ENCODE results near the gene XPNPEP3.

XPNPEP3 gene

GRCh38 chr22:40890881-40891280, 33.9 kb downstream of the XPNPEP3 start:
- Histone ChIP-seq H4K20me1 (ENCODE audit: low read depth, low read length) (no peaks in the 10 kb centered on the region), H3K4me3 (ENCODE audit: insufficient read depth, low read length, poor library complexity, severe bottlenecking) (no peak overlapping the region), H3K4me2 (ENCODE audit: low read depth, low read length, poor library complexity, severe bottlenecking) (no peak overlapping the region), H3K27me3 (ENCODE audit: low read length) (no peaks in the 10 kb centered on the region), H3K27ac (ENCODE audit: low read depth, low read length) (no peak overlapping the region), H2AFZ (ENCODE audit: low read depth, low read length, severe bottlenecking) (no peak overlapping the region), H3K36me3 (ENCODE audit: low read length) (no peaks in the 10 kb centered on the region), H3K9ac (ENCODE audit: low read length) (no peak overlapping the region), H3F3A (ENCODE audit: insufficient read depth) (no peaks in the 10 kb centered on the region), H3K9me2 (replicated peaks; ENCODE audit: insufficient read depth, low read length) (no peaks in the 10 kb centered on the region), H3K9me3 (ENCODE audit: insufficient read depth, low read length) (no peaks in the 10 kb centered on the region), H3K79me2 (ENCODE audit: insufficient read depth, low read length) (no peaks in the 10 kb centered on the region)
- no peak for TF ChIP-seq EZH2phosphoT487 (conservative IDR thresholded peaks at IDR 0.05; ENCODE audit: low read length)
- TF ChIP-seq CTCF (IDR thresholded peaks at IDR 0.05; ENCODE audit: insufficient read depth, low read length, poor library complexity, severe bottlenecking): no peak

GRCh38 chr22:40894417-40894816, 37.5 kb downstream of the XPNPEP3 start:
- H3F3A ChIP-seq (ENCODE audit: insufficient read depth): no peaks in the 10 kb centered on the region
- no peaks in the 10 kb centered on the region for H3K27me3 ChIP-seq (ENCODE audit: low read length)
- H4K20me1 ChIP-seq (ENCODE audit: low read depth, low read length): no peaks in the 10 kb centered on the region
- H3K27ac ChIP-seq (ENCODE audit: low read depth, low read length): no peak overlapping the region
- H3K9ac ChIP-seq (ENCODE audit: low read length): no peak overlapping the region
- H3K4me2 ChIP-seq (ENCODE audit: low read depth, low read length, poor library complexity, severe bottlenecking): no peak overlapping the region
- no peak overlapping the region for H2AFZ ChIP-seq (ENCODE audit: low read depth, low read length, severe bottlenecking)
- H3K79me2 ChIP-seq (ENCODE audit: insufficient read depth, low read length): no peaks in the 10 kb centered on the region
- no peaks in the 10 kb centered on the region for H3K36me3 ChIP-seq (ENCODE audit: low read length)
- no peak overlapping the region for H3K4me3 ChIP-seq (ENCODE audit: insufficient read depth, low read length, poor library complexity, severe bottlenecking)
- H3K9me3 ChIP-seq (ENCODE audit: insufficient read depth, low read length): no peaks in the 10 kb centered on the region
- TF ChIP-seq CTCF (IDR thresholded peaks at IDR 0.05; ENCODE audit: insufficient read depth, low read length, poor library complexity, severe bottlenecking): no peak
- TF ChIP-seq EZH2phosphoT487 (conservative IDR thresholded peaks at IDR 0.05; ENCODE audit: low read length): no peak
- no peaks in the 10 kb centered on the region for H3K9me2 ChIP-seq (replicated peaks; ENCODE audit: insufficient read depth, low read length)

GRCh38 chr22:40898850-40899357, 42.0 kb downstream of the XPNPEP3 start:
- Histone ChIP-seq H3K79me2 (ENCODE audit: insufficient read depth, low read length) (no peaks in the 10 kb centered on the region), H3K4me2 (ENCODE audit: low read depth, low read length, poor library complexity, severe bottlenecking) (peak overlapping the region; percentile 29)

More at GRCh38 chr22:40898850-40899357, 42.0 kb downstream of the XPNPEP3 start:
- peak overlapping the region; percentile 21 for H2AFZ ChIP-seq (ENCODE audit: low read depth, low read length, severe bottlenecking)
- H4K20me1 ChIP-seq (ENCODE audit: low read depth, low read length): no peaks in the 10 kb centered on the region
- no peaks in the 10 kb centered on the region for H3K27me3 ChIP-seq (ENCODE audit: low read length)
- H3K36me3 ChIP-seq (ENCODE audit: low read length): no peaks in the 10 kb centered on the region
- TF ChIP-seq EZH2phosphoT487 (conservative IDR thresholded peaks at IDR 0.05; ENCODE audit: low read length): no peak
- peak; percentile 56 for TF ChIP-seq CTCF (IDR thresholded peaks at IDR 0.05; ENCODE audit: insufficient read depth, low read length, poor library complexity, severe bottlenecking)
- H3K27ac ChIP-seq (ENCODE audit: low read depth, low read length): no peak overlapping the region
- no peak overlapping the region for H3K4me3 ChIP-seq (ENCODE audit: insufficient read depth, low read length, poor library complexity, severe bottlenecking)
- no peaks in the 10 kb centered on the region for H3K9me3 ChIP-seq (ENCODE audit: insufficient read depth, low read length)
- H3K9ac ChIP-seq (ENCODE audit: low read length): 0 out of 2 replicates have a peak overlapping the region, but pooled peaks have one; percentile 4
- H3K9me2 ChIP-seq (replicated peaks; ENCODE audit: insufficient read depth, low read length): no peaks in the 10 kb centered on the region
- H3F3A ChIP-seq (ENCODE audit: insufficient read depth): no peaks in the 10 kb centered on the region
